Measurements from ENCODE around the gene PDZD4.

DNA sequence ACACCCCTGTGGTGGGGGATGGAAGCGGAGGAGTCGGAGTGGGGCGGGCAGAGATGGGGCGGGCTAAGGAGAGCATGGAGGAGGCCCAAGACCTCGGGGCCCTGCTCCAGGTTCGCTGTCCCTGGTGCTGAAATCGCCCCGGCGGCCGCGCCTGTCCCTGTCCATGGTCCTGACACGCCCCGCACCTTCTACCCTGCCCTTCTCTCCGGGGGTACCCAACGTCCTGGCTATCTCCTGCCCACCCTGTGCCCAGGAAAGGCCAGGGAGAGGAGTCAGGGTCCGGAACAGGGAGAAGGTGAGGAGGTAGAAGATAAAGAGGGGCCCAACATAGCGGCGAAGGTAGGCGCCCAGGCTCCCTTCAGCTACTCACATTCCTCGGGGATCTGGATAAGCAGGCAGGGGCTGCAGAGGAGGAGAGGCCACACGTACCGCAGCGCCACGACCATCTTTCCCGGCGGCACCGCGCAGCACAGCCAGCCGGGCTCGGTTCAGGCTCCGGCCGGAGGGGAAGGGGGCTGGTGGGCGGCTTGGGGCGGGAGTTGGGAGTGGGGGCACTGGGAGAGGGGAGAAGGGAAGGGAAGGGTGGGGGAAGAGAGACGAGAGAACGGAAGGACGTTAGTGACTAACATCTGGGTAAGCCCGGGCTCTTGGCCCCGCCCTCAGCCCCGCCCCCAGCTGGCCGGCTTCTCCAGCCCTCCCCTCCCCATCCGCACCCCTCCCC lies 45.2 kb upstream of the PDZD4 start:
- TF ChIP-seq, protein P1, sequence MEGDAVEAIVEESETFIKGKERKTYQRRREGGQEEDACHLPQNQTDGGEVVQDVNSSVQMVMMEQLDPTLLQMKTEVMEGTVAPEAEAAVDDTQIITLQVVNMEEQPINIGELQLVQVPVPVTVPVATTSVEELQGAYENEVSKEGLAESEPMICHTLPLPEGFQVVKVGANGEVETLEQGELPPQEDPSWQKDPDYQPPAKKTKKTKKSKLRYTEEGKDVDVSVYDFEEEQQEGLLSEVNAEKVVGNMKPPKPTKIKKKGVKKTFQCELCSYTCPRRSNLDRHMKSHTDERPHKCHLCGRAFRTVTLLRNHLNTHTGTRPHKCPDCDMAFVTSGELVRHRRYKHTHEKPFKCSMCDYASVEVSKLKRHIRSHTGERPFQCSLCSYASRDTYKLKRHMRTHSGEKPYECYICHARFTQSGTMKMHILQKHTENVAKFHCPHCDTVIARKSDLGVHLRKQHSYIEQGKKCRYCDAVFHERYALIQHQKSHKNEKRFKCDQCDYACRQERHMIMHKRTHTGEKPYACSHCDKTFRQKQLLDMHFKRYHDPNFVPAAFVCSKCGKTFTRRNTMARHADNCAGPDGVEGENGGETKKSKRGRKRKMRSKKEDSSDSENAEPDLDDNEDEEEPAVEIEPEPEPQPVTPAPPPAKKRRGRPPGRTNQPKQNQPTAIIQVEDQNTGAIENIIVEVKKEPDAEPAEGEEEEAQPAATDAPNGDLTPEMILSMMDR (IDR thresholded peaks at IDR 0.05), result no peak
- TF ChIP-seq POLR2A (IDR thresholded peaks at IDR 0.05), result no peak
